HEK293 (cell line): ENCODE measurements around the gene GAL3ST3.

Source experiments
- HOXA7 ChIP-seq: sonication (generic); formaldehyde crosslinking; IDR thresholded peaks from 2 replicates; pipeline ENCODE4 v1.8.1; 2022; ENCODE audit warnings: missing genetic modification reagents, borderline replicate concordance
- MYNN ChIP-seq: fragments of 450-650 bp; formaldehyde crosslinking; IDR thresholded peaks from 2 replicates; pipeline ENCODE4 v1.5.1; 2016; ENCODE audit warnings: missing biosample characterization, missing genetic modification characterization, borderline replicate concordance
- SP7 ChIP-seq: fragments of 450-650 bp; formaldehyde crosslinking; IDR thresholded peaks from 2 replicates; pipeline ENCODE4 v1.5.1; 2016; ENCODE audit warnings: missing biosample characterization, missing genetic modification characterization
- TRIM28 ChIP-seq: IDR thresholded peaks from 2 replicates; pipeline ENCODE4 v1.6.1; 2011; ENCODE audit warnings: low read length, control low read depth, borderline replicate concordance
- YY1 ChIP-seq: fragments of 450-650 bp; formaldehyde crosslinking; IDR thresholded peaks from 2 replicates; pipeline ENCODE4 v1.5.1; 2018; ENCODE audit warnings: missing biosample characterization, missing genetic modification characterization
- ZBTB17 ChIP-seq: fragments of 450-650 bp; formaldehyde crosslinking; IDR thresholded peaks from 2 replicates; pipeline ENCODE4 v1.5.1; 2016; ENCODE audit warnings: missing biosample characterization, missing genetic modification characterization
- ZNF140 ChIP-seq: fragments of 450-650 bp; formaldehyde crosslinking; IDR thresholded peaks from 2 replicates; pipeline ENCODE4 v1.5.1; 2016; ENCODE audit warnings: missing biosample characterization, missing genetic modification characterization
- ZNF19 ChIP-seq: fragments of 450-650 bp; formaldehyde crosslinking; IDR thresholded peaks from 2 replicates; pipeline ENCODE4; 2016; ENCODE audit warnings: missing biosample characterization, missing genetic modification characterization, low read depth
- ZNF24 ChIP-seq: fragments of 450-650 bp; formaldehyde crosslinking; IDR thresholded peaks from 2 replicates; pipeline ENCODE4 v1.5.1; 2016; ENCODE audit warnings: missing biosample characterization, missing genetic modification characterization
- ZNF501 ChIP-seq: fragments of 450-650 bp; formaldehyde crosslinking; IDR thresholded peaks from 2 replicates; pipeline ENCODE4 v1.5.1; 2016; ENCODE audit warnings: missing biosample characterization, missing genetic modification characterization
- TF ChIP-seq, protein P1 (sequence below): fragments of 450-650 bp; formaldehyde crosslinking; IDR thresholded peaks from 2 replicates; pipeline ENCODE4 v1.5.1; 2016; ENCODE audit warnings: missing biosample characterization, missing genetic modification characterization
- TF ChIP-seq, protein P2 (sequence below): fragments of 450-650 bp; formaldehyde crosslinking; IDR thresholded peaks from 2 replicates; pipeline ENCODE4 v1.5.0; 2017; ENCODE audit warnings: missing biosample characterization, missing genetic modification characterization, borderline replicate concordance
- TF ChIP-seq, protein P3 (sequence below): fragments of 450-650 bp; formaldehyde crosslinking; optimal IDR thresholded peaks from 2 replicates; pipeline ENCODE3; 2016; ENCODE audit warnings: missing biosample characterization, mild to moderate bottlenecking, missing genetic modification characterization
- TF ChIP-seq, protein P4 (sequence below): fragments of 450-650 bp; formaldehyde crosslinking; IDR thresholded peaks from 2 replicates; pipeline ENCODE4 v1.5.1; 2016; ENCODE audit warnings: missing biosample characterization, missing genetic modification characterization, borderline replicate concordance
- TF ChIP-seq, protein P5 (sequence below): fragments of 450-650 bp; formaldehyde crosslinking; IDR thresholded peaks from 2 replicates; pipeline ENCODE4 v1.5.1; 2017; ENCODE audit warnings: missing biosample characterization, mild to moderate bottlenecking, missing genetic modification characterization, moderate library complexity
- TF ChIP-seq, protein P6 (sequence below): fragments of 450-650 bp; formaldehyde crosslinking; IDR thresholded peaks from 2 replicates; pipeline ENCODE4 v1.5.1; 2016; ENCODE audit warnings: missing biosample characterization, missing genetic modification characterization, borderline replicate concordance
- TF ChIP-seq, protein P7 (sequence below): fragments of 450-650 bp; formaldehyde crosslinking; IDR thresholded peaks from 2 replicates; pipeline ENCODE4 v1.5.1; 2016; ENCODE audit warnings: missing biosample characterization, missing genetic modification characterization

The GAL3ST3 gene

DNA sequence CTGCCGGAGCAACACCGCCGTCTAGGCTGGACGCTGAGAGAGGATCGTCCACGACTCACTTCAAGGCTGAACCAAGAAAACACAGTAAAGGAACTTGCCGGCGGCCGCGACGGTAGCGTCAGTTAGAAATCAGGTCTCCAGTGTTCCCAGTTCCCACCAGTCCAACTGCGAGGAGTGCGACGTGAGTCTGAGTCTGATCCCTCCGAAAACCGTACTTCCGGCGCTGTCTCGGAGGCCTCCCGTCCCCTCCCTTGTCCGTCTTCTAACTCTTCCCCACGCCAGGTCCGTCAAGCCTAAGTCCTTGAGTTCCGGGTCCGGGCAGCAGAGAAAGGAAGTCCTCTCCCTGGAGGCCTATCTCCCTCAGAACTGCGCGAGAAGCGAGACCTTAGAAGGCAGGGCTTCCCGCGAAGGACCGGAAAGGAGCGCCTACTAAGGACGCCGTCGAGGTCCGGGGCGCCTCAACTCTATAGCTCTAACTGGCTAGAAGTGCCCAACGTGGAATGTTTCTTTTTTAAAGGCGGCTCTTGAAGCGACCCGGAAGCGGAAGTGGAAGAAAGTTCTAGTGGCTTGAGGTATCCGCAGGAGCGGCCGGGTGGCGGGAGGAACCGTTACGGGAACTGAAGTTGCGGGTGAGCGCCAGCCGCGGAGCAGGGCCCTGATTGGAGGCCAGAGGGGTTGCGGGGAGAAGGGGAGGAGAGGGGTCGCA is 46.9 kb downstream of the GAL3ST3 start, which contains the start of the genes BANF1 and EIF1AD (continued):
- TF ChIP-seq ZNF24 (tag by site-specific recombination) = peak; percentile 94
- TF ChIP-seq, protein P1, sequence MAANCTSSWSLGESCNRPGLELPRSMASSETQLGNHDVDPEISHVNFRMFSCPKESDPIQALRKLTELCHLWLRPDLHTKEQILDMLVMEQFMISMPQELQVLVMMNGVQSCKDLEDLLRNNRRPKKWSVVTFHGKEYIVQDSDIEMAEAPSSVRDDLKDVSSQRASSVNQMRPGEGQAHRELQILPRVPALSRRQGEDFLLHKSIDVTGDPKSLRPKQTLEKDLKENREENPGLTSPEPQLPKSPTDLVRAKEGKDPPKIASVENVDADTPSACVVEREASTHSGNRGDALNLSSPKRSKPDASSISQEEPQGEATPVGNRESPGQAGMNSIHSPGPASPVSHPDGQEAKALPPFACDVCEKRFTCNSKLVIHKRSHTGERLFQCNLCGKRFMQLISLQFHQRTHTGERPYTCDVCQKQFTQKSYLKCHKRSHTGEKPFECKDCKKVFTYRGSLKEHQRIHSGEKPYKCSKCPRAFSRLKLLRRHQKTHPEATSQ (tag by site-specific recombination) = peak; percentile 95
- TF ChIP-seq, protein P2, sequence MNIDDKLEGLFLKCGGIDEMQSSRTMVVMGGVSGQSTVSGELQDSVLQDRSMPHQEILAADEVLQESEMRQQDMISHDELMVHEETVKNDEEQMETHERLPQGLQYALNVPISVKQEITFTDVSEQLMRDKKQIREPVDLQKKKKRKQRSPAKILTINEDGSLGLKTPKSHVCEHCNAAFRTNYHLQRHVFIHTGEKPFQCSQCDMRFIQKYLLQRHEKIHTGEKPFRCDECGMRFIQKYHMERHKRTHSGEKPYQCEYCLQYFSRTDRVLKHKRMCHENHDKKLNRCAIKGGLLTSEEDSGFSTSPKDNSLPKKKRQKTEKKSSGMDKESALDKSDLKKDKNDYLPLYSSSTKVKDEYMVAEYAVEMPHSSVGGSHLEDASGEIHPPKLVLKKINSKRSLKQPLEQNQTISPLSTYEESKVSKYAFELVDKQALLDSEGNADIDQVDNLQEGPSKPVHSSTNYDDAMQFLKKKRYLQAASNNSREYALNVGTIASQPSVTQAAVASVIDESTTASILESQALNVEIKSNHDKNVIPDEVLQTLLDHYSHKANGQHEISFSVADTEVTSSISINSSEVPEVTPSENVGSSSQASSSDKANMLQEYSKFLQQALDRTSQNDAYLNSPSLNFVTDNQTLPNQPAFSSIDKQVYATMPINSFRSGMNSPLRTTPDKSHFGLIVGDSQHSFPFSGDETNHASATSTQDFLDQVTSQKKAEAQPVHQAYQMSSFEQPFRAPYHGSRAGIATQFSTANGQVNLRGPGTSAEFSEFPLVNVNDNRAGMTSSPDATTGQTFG = peak; percentile 90
- peak; percentile 68; the same call in 1 of the 2 replicates for TF ChIP-seq MYNN
- TF ChIP-seq, protein P3, sequence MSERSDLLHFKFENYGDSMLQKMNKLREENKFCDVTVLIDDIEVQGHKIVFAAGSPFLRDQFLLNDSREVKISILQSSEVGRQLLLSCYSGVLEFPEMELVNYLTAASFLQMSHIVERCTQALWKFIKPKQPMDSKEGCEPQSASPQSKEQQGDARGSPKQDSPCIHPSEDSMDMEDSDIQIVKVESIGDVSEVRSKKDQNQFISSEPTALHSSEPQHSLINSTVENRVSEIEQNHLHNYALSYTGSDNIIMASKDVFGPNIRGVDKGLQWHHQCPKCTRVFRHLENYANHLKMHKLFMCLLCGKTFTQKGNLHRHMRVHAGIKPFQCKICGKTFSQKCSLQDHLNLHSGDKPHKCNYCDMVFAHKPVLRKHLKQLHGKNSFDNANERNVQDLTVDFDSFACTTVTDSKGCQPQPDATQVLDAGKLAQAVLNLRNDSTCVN = peak; percentile 68
- peak; percentile 95 for TF ChIP-seq ZBTB17 (tag by site-specific recombination)
- TF ChIP-seq YY1 (tag by site-specific recombination) = peak; percentile 84
- no peak for TF ChIP-seq HOXA7 (CRISPR knock-in tag)
- peak; percentile 93 for TF ChIP-seq SP7
- TF ChIP-seq, protein P4, sequence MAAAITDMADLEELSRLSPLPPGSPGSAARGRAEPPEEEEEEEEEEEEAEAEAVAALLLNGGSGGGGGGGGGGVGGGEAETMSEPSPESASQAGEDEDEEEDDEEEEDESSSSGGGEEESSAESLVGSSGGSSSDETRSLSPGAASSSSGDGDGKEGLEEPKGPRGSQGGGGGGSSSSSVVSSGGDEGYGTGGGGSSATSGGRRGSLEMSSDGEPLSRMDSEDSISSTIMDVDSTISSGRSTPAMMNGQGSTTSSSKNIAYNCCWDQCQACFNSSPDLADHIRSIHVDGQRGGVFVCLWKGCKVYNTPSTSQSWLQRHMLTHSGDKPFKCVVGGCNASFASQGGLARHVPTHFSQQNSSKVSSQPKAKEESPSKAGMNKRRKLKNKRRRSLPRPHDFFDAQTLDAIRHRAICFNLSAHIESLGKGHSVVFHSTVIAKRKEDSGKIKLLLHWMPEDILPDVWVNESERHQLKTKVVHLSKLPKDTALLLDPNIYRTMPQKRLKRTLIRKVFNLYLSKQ (tag by site-specific recombination) = peak; percentile 42; the same call in 1 of the 2 replicates
- TF ChIP-seq ZNF140 = no peak
- TF ChIP-seq, protein P5, sequence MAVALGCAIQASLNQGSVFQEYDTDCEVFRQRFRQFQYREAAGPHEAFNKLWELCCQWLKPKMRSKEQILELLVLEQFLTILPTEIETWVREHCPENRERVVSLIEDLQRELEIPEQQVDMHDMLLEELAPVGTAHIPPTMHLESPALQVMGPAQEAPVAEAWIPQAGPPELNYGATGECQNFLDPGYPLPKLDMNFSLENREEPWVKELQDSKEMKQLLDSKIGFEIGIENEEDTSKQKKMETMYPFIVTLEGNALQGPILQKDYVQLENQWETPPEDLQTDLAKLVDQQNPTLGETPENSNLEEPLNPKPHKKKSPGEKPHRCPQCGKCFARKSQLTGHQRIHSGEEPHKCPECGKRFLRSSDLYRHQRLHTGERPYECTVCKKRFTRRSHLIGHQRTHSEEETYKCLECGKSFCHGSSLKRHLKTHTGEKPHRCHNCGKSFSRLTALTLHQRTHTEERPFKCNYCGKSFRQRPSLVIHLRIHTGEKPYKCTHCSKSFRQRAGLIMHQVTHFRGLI (tag by site-specific recombination) = peak; percentile 60; the same call in 1 of the 2 replicates
- peak; percentile 99 for TF ChIP-seq ZNF501 (tag by site-specific recombination)
- TF ChIP-seq ZNF19 (tag by site-specific recombination) = no peak
- peak; percentile 83 for TF ChIP-seq TRIM28
- TF ChIP-seq, protein P6, sequence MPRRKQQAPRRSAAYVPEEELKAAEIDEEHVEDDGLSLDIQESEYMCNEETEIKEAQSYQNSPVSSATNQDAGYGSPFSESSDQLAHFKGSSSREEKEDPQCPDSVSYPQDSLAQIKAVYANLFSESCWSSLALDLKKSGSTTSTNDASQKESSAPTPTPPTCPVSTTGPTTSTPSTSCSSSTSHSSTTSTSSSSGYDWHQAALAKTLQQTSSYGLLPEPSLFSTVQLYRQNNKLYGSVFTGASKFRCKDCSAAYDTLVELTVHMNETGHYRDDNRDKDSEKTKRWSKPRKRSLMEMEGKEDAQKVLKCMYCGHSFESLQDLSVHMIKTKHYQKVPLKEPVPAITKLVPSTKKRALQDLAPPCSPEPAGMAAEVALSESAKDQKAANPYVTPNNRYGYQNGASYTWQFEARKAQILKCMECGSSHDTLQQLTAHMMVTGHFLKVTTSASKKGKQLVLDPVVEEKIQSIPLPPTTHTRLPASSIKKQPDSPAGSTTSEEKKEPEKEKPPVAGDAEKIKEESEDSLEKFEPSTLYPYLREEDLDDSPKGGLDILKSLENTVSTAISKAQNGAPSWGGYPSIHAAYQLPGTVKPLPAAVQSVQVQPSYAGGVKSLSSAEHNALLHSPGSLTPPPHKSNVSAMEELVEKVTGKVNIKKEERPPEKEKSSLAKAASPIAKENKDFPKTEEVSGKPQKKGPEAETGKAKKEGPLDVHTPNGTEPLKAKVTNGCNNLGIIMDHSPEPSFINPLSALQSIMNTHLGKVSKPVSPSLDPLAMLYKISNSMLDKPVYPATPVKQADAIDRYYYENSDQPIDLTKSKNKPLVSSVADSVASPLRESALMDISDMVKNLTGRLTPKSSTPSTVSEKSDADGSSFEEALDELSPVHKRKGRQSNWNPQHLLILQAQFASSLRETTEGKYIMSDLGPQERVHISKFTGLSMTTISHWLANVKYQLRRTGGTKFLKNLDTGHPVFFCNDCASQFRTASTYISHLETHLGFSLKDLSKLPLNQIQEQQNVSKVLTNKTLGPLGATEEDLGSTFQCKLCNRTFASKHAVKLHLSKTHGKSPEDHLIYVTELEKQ (tag by site-specific recombination) = peak; percentile 45; the same call in 1 of the 2 replicates
- TF ChIP-seq, protein P7, sequence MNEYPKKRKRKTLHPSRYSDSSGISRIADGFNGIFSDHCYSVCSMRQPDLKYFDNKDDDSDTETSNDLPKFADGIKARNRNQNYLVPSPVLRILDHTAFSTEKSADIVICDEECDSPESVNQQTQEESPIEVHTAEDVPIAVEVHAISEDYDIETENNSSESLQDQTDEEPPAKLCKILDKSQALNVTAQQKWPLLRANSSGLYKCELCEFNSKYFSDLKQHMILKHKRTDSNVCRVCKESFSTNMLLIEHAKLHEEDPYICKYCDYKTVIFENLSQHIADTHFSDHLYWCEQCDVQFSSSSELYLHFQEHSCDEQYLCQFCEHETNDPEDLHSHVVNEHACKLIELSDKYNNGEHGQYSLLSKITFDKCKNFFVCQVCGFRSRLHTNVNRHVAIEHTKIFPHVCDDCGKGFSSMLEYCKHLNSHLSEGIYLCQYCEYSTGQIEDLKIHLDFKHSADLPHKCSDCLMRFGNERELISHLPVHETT (tag by site-specific recombination) = peak; percentile 100
